GM06990 (cell line): Measurements from ENCODE around the gene DAGLA.

ENCODE experiments used
- DNase-seq: peaks from one replicate; pipeline ENCODE4 v3.0.0-alpha.2; 2011; ENCODE audit not compliant: insufficient read length; ENCODE audit errors: extremely low read depth
- H3K27me3 ChIP-seq: replicated peaks from 2 replicates; pipeline ENCODE4 v1.6.0; 2011; ENCODE audit warnings: low read length; ENCODE audit not compliant: control insufficient read depth, insufficient read depth
- H3K36me3 ChIP-seq: 2 replicates; pipeline ENCODE4 v1.5.1; 2011; ENCODE audit warnings: low read length; ENCODE audit not compliant: control insufficient read depth, insufficient read depth
- H3K4me3 ChIP-seq: replicated peaks from 2 replicates; pipeline ENCODE4 v1.5.1; 2011; ENCODE audit warnings: low read depth, mild to moderate bottlenecking, control low read depth, low read length
- TF ChIP-seq, protein P1 (sequence below): IDR thresholded peaks from 2 replicates; pipeline ENCODE4 v1.5.1; 2011; ENCODE audit warnings: low read length, control low read depth, mild to moderate bottlenecking, inconsistent platforms; ENCODE audit not compliant: insufficient read depth, poor library complexity, severe bottlenecking

The DAGLA gene

DNA sequence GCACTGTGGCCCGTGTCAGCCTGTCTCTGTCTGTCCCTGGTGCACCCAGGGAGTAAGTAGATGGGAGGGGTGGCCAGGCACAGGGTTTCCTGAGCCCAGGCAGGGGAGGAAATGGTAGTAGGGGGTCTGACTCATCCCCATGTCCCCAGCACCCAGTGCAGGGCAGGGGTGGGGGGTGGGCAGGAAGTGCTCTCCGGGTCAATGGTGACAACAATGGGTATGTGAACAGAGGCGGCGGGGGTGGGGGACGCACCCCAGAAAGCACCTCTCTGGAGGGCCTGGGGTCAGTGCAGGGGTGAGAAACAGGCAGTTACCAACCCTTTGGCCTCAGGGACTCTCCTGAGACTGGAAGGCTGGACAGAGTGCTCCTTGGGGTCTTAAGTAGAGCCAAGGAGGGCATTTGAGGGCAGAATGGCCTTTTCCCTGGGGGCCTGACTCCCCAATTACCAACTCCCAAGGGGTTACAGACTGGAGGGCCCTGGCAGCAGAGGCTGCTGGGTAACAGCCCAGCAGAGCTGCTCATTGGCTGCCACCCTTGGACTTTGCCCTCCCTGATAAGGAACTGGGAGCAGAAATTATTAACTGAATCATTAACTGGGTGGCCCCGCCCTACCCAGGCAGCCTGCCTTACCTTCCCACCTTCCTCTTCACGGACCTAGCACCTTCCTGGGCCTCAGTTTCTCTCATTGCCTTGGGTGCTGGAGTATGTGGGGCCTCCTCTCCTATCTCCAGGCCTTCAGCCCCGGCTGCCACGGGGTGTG is 76.4 kb downstream of the DAGLA start:
- peaks cover 2% of the 10 kb centered on the region for H3K27me3 ChIP-seq
- TF ChIP-seq, protein P1, sequence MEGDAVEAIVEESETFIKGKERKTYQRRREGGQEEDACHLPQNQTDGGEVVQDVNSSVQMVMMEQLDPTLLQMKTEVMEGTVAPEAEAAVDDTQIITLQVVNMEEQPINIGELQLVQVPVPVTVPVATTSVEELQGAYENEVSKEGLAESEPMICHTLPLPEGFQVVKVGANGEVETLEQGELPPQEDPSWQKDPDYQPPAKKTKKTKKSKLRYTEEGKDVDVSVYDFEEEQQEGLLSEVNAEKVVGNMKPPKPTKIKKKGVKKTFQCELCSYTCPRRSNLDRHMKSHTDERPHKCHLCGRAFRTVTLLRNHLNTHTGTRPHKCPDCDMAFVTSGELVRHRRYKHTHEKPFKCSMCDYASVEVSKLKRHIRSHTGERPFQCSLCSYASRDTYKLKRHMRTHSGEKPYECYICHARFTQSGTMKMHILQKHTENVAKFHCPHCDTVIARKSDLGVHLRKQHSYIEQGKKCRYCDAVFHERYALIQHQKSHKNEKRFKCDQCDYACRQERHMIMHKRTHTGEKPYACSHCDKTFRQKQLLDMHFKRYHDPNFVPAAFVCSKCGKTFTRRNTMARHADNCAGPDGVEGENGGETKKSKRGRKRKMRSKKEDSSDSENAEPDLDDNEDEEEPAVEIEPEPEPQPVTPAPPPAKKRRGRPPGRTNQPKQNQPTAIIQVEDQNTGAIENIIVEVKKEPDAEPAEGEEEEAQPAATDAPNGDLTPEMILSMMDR: no peak
- no peaks in the 10 kb centered on the region for H3K36me3 ChIP-seq
- no peak overlapping the region for H3K4me3 ChIP-seq
- peak; percentile 78 for DNase-seq

DNA sequence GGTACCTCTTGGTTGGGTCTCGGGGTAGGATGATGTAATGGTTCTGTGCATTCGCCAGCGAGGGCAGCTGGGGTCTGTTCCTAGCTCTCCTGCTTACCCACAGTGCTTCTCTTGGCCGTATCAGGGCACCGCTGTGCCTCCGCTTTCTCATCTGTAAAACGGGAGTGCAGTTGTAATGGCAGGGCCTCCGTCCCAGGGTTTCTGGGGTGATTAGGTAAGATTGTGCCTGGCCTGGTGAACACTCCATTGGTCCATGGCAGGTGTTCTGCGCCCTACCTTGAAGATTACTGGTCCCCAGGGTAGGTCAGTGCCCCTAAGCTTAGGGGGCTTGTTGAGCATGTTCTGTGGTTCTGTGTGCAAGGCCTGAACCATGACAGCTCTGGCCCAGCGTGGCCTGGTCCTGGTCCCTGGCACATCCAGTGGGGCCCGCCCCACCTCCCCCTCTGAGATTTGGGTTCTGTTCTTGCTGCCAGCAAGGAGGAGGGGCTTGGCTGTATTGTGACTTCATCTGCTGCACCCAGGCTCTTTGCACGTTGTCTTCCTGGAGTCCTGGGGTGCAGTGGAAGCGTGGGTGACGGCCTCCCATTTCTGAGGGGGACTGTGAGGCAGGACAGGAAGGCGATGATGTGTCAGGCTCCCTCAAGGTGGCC is 77.1 kb downstream of the DAGLA start:
- TF ChIP-seq, protein P1: no peak
- no peaks in the 10 kb centered on the region for H3K36me3 ChIP-seq

DNA sequence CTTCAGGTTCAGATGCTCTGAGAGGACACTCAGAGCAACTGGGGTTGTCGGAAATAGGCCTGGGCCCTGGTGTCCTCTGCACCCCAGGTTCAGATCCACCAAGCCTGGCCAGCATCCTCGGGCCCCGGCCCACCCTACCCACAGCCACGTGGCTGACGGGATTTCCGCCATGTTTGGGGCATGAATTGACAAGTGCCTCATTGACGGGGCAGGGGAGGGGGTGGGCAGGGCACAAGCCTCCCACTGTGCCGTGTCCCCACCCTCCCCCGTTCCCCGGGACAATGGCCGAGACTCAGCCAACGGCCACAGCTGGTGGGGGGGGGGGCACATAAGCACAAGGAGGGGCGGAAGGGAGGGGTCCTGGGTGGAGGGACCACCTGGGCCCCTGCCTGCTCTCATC is 80.8 kb downstream of the DAGLA start:
- H3K27me3 ChIP-seq: no peaks in the 10 kb centered on the region
- no peak for DNase-seq
- TF ChIP-seq, protein P1: no peak
- H3K4me3 ChIP-seq: no peak overlapping the region
- no peaks in the 10 kb centered on the region for H3K36me3 ChIP-seq

More for the DNA sequence above, 77.1 kb downstream of the DAGLA start:
- Histone ChIP-seq H3K27me3 (no peaks in the 10 kb centered on the region; the same call in 1 of the 2 replicates), H3K4me3 (no peak overlapping the region)
- DNase-seq: no peak

DNA sequence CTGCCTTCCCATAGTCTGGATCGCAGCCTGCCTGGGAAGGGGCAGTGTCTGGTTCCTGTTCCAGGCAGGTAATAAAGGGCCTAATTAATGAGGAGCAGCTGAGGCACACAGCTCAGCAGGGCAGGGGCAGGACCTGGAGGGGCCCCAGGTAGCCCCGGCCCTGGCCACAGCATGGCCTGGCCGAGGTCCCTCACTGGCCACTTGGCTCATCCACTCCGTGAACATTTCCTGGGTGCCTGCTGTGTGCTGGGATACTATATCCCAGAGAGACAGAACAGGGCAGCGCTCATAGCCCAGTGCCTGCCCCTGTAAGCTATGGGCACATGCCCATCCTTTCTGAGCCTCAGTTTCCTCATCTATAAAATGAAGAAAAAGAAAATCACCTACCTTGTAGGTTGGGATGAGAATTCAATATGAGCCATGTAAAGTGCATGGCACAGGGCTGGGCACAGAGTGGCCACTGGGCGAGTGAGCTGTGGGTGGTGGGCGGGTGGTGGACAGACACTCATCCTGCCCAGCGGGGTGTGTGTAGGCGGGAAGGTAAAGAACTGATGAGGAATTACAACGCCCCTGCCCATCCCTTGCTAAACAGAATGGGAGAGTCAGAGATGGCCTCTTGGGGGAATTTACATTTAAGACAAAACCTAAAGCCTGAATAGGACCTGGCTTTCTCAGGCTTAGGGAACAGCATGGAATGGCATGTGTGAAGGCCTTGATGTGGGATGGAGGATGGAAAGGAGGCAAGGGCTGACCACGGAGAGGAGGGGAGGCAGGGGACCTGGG is 81.4 kb downstream of the DAGLA start:
- TF ChIP-seq, protein P1: no peak
- Histone ChIP-seq H3K4me3 (no peak overlapping the region), H3K27me3 (no peaks in the 10 kb centered on the region), H3K36me3 (no peaks in the 10 kb centered on the region)
- no peak for DNase-seq

DNA sequence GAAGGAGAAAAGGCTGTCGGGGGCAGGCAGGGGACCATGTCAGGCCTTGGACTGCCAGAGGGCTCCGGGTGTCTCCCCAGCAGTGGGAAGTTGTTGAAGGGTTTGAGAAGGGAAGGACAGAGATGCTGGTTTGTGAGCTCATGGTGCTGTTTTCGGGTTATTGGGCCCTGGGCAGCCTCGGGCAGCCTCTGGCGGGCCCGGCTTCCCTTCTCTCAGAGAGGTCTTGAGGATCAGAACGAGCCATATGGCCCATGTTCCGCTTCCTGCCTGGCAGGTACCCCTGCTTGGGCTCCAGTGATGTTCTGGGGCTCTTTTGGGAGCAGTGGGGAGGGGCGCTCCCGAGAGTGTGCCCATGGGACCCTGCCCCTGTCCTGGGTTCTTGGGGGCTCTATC is 82.0 kb downstream of the DAGLA start:
- no peaks in the 10 kb centered on the region for H3K36me3 ChIP-seq
- TF ChIP-seq, protein P1: no peak
- no peak overlapping the region for H3K4me3 ChIP-seq
- H3K27me3 ChIP-seq: no peaks in the 10 kb centered on the region
- DNase-seq: no peak
